ENCODE results near the gene SCRN2.

The SCRN2 gene

GRCh38 chr17:47840742-47841487, at the start of gene SCRN2:
SCRN2 (minus strand) TSS chr17:47841273; CDS start chr17:47840843, 430 bp downstream.
- H3K9me3 ChIP-seq (replicated peaks in 1 of 11): no peaks in the 10 kb centered on the region
- H4K20me1 ChIP-seq: peaks cover 0 to 26% (median 0%) of the 10 kb centered on the region in 11 experiments; a peak in 8 of 22 replicates
- peak within 1 kb of the TSS; percentile 49 to 73 (median 64); a peak in 21 of 22 replicates for H3K27ac ChIP-seq
- H3K36me3 ChIP-seq: peaks cover 5 to 36% (median 20%) of the 10 kb centered on the region in 11 experiments; a peak in 19 of 22 replicates
- H3K27me3 ChIP-seq: peaks cover 19 to 27% (median 24%) of the 10 kb centered on the region in 11 experiments
- H3K4me2 ChIP-seq: peak within 1 kb of the TSS; percentile 92 to 99 (median 97)
- H3K4me3 ChIP-seq: peak within 1 kb of the TSS; percentile 74 to 85 (median 80)
- peaks cover 30 to 62% (median 53%) of the 10 kb centered on the region in 10 experiments for H3K4me1 ChIP-seq
- TF ChIP-seq Cebpa-rat (IDR thresholded peaks at IDR 0.05): no peak
- H3K9ac ChIP-seq: peak within 1 kb of the TSS; percentile 73 to 86 (median 80)

- Histone ChIP-seq H3K27ac (no peak overlapping the region), H3K27me3 (no peaks in the 10 kb centered on the region), H4K20me1 (no peaks in the 10 kb centered on the region; a peak in 1 of 22 replicates), H3K4me3 (no peak overlapping the region), H3K9ac (no peak overlapping the region), H3K4me1 (peaks cover 22 to 44% (median 28%) of the 10 kb centered on the region in 10 experiments), H3K36me3 (no peaks in the 10 kb centered on the region), H3K9me3 (replicated peaks in 1 of 11) (no peaks in the 10 kb centered on the region), H3K4me2 (no peak overlapping the region)
- TF ChIP-seq Cebpa-rat (IDR thresholded peaks at IDR 0.05): no peak
These were observed 48.9 kb upstream of the SCRN2 start for GRCh38 chr17:47889734-47890529.

GRCh38 chr17:47888293-47888692, 47.2 kb upstream of the SCRN2 start:
- H4K20me1 ChIP-seq: no peaks in the 10 kb centered on the region; a peak in 1 of 22 replicates
- no peaks in the 10 kb centered on the region for H3K36me3 ChIP-seq
- no peak overlapping the region for H3K4me3 ChIP-seq
- H3K9ac ChIP-seq: no peak overlapping the region
- peaks cover 22 to 38% (median 27%) of the 10 kb centered on the region in 10 experiments for H3K4me1 ChIP-seq
- no peak for TF ChIP-seq Cebpa-rat (IDR thresholded peaks at IDR 0.05)
- 0 out of 22 replicates have a peak overlapping the region, but pooled peaks of 1 of the 11 experiments have one; percentile 20 for H3K4me2 ChIP-seq
- no peak overlapping the region for H3K27ac ChIP-seq
- no peaks in the 10 kb centered on the region for H3K9me3 ChIP-seq (replicated peaks in 1 of 11)
- H3K27me3 ChIP-seq: no peaks in the 10 kb centered on the region

GRCh38 chr17:47884905-47885730, 44.0 kb upstream of the SCRN2 start:
- Histone ChIP-seq H3K27me3 (no peaks in the 10 kb centered on the region), H3K4me2 (peak overlapping the region; percentile 52 to 84 (median 76)), H3K9ac (peak overlapping the region in 8 of 11 experiments; percentile 9 to 60 (median 41); a peak in 9 of 22 replicates), H3K4me1 (peaks cover 30 to 58% (median 43%) of the 10 kb centered on the region in 10 experiments), H3K9me3 (replicated peaks in 1 of 11) (no peaks in the 10 kb centered on the region), H3K27ac (peak overlapping the region in 4 of 11 experiments; percentile 5 to 39 (median 23); a peak in 3 of 22 replicates), H3K4me3 (no peak overlapping the region), H3K36me3 (no peaks in the 10 kb centered on the region), H4K20me1 (no peaks in the 10 kb centered on the region; a peak in 1 of 22 replicates)
- TF ChIP-seq Cebpa-rat (IDR thresholded peaks at IDR 0.05): no peak

- Histone ChIP-seq H3K36me3 (no peaks in the 10 kb centered on the region), H3K4me3 (no peak overlapping the region), H4K20me1 (no peaks in the 10 kb centered on the region; a peak in 1 of 22 replicates), H3K4me2 (peak overlapping the region in 8 of 11 experiments; percentile 66 to 84 (median 79); a peak in 10 of 22 replicates), H3K27me3 (no peaks in the 10 kb centered on the region), H3K4me1 (peaks cover 30 to 58% (median 43%) of the 10 kb centered on the region in 10 experiments), H3K27ac (no peak overlapping the region), H3K9ac (no peak overlapping the region), H3K9me3 (replicated peaks in 1 of 11) (no peaks in the 10 kb centered on the region)
- no peak for TF ChIP-seq Cebpa-rat (IDR thresholded peaks at IDR 0.05)
These were observed 43.3 kb upstream of the SCRN2 start for GRCh38 chr17:47884427-47884740.

- Histone ChIP-seq H3K27ac (no peak overlapping the region), H4K20me1 (no peaks in the 10 kb centered on the region; a peak in 1 of 22 replicates), H3K36me3 (no peaks in the 10 kb centered on the region), H3K27me3 (no peaks in the 10 kb centered on the region), H3K4me1 (peaks cover 31 to 54% (median 42%) of the 10 kb centered on the region in 10 experiments), H3K4me3 (no peak overlapping the region), H3K9ac (no peak overlapping the region), H3K4me2 (peak overlapping the region in 4 of 11 experiments; percentile 76 to 84 (median 81); a peak in 2 of 22 replicates), H3K9me3 (replicated peaks in 1 of 11) (no peaks in the 10 kb centered on the region)
- no peak for TF ChIP-seq Cebpa-rat (IDR thresholded peaks at IDR 0.05)
These were observed 42.7 kb upstream of the SCRN2 start for GRCh38 chr17:47883589-47884426.

GRCh38 chr17:47882695-47883588, 41.9 kb upstream of the SCRN2 start:
- Histone ChIP-seq H3K36me3 (no peaks in the 10 kb centered on the region), H3K27ac (peak overlapping the region in 7 of 11 experiments; percentile 28 to 56 (median 47); a peak in 12 of 22 replicates), H3K27me3 (no peaks in the 10 kb centered on the region), H3K9me3 (replicated peaks in 1 of 11) (no peaks in the 10 kb centered on the region), H3K4me1 (peaks cover 34 to 57% (median 44%) of the 10 kb centered on the region in 10 experiments), H3K9ac (peak overlapping the region in 4 of 11 experiments; percentile 25 to 41 (median 28); a peak in 3 of 22 replicates), H3K4me2 (peak overlapping the region; percentile 70 to 85 (median 77)), H4K20me1 (no peaks in the 10 kb centered on the region; a peak in 1 of 22 replicates), H3K4me3 (0 out of 20 replicates have a peak overlapping the region, but pooled peaks of 1 of the 10 experiments have one; percentile 5)
- no peak for TF ChIP-seq Cebpa-rat (IDR thresholded peaks at IDR 0.05)

Data from BLaER1 treated with 17β-estradiol and CSF1 and Interleukin-3, amounts not matched to agents 10 nM and 100 nM (cell line).